ENCODE results near the gene DNAJB11.

DNA sequence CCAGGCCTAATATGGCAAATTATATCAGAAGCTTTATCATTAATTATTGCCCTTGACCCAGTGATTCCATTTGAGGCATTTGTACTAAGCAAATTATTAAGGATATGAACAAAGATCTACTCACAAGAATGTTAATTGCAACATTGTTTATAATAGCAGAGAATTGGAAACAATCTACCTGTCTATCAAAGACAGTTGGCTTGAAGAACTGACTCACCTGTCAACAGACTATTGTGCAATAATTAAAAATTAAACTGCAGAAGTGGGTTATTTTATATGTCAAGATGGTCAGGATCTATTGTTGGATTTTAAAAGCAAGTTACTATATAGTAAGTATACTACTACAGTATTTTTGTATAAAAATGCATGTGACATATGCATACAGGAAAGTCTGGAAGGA, 63.0 kb downstream of the DNAJB11 start:
- TF ChIP-seq CTCF (conservative IDR thresholded peaks at IDR 0.05) (no peak), ZFX (IDR thresholded peaks at IDR 0.05) (no peak)

Data from C4-2B (cell line).